Measurements from ENCODE around the gene LDHD. TPM values are rescaled to one million over a fixed set of nuclear protein-coding genes. Genes with fewer than 3 reads are reported as not detected.

Gene LDHD
- total and polyA plus RNA-seq, 2 of the 13 experiments (the other 11 are each of a cell fraction or from before 2014, with no cell fraction given): 9.1 to 9.8 TPM

GRCh38 chr16:75070012-75070841 lies 46.4 kb downstream of the LDHD start (continued):
- peak; percentile 94 for TF ChIP-seq ARID5B (CRISPR knock-in tag; IDR thresholded peaks at IDR 0.05)
- TF ChIP-seq ZNF367 (CRISPR knock-in tag; IDR thresholded peaks at IDR 0.05; ENCODE audit: borderline replicate concordance): no peak
- peak; percentile 82 for TF ChIP-seq KDM1A (CRISPR knock-in tag; IDR thresholded peaks at IDR 0.05)
- no peak for TF ChIP-seq ZMAT5 (CRISPR knock-in tag; IDR thresholded peaks at IDR 0.05; ENCODE audit: borderline replicate concordance, low read depth)
- no peak for TF ChIP-seq GPN1 (CRISPR knock-in tag; IDR thresholded peaks at IDR 0.05; ENCODE audit: borderline replicate concordance)
- 0 out of 2 replicates have a peak, but pooled peaks have one; percentile 16 for TF ChIP-seq PRDM10 (CRISPR knock-in tag; IDR thresholded peaks at IDR 0.05; ENCODE audit: low read depth)
- TF ChIP-seq ZNF781 (CRISPR knock-in tag; IDR thresholded peaks at IDR 0.05; ENCODE audit: borderline replicate concordance, not compliant biosample characterization): no peak
- no peak for TF ChIP-seq PAX8 (CRISPR knock-in tag; IDR thresholded peaks at IDR 0.05; ENCODE audit: borderline replicate concordance)
- 0 out of 2 replicates have a peak, but pooled peaks have one; percentile 39 for TF ChIP-seq ZNF629 (CRISPR knock-in tag; conservative IDR thresholded peaks at IDR 0.05)
- 0 out of 2 replicates have a peak, but pooled peaks have one; percentile 37 for TF ChIP-seq ZNF333 (CRISPR knock-in tag; IDR thresholded peaks at IDR 0.05; ENCODE audit: borderline replicate concordance)
- TF ChIP-seq KLF16 (CRISPR knock-in tag; IDR thresholded peaks at IDR 0.05): peak in 1 of 2 experiments; percentile 77; a peak in 2 of 4 replicates
- peak; percentile 52; the same call in 1 of the 2 replicates for TF ChIP-seq ZBTB25 (CRISPR knock-in tag; IDR thresholded peaks at IDR 0.05)
- peak; percentile 76; the same call in 1 of the 2 replicates for TF ChIP-seq SNAPC2 (CRISPR knock-in tag; IDR thresholded peaks at IDR 0.05)
- no peak for TF ChIP-seq ZNF451 (CRISPR knock-in tag; IDR thresholded peaks at IDR 0.05)
- TF ChIP-seq MEIS2 (CRISPR knock-in tag; IDR thresholded peaks at IDR 0.05): 0 out of 2 replicates have a peak, but pooled peaks have one; percentile 42
- TF ChIP-seq HOXA3 (CRISPR knock-in tag; IDR thresholded peaks at IDR 0.05): peak; percentile 80; the same call in 1 of the 2 replicates
